ENCODE data around the gene POLG2. TPM values are rescaled to one million over a fixed set of nuclear protein-coding genes. Genes with fewer than 3 reads are reported as not detected.

POLG2 gene
- 3.3 and 5.2 TPM in 2 replicates for total RNA-seq

DNA sequence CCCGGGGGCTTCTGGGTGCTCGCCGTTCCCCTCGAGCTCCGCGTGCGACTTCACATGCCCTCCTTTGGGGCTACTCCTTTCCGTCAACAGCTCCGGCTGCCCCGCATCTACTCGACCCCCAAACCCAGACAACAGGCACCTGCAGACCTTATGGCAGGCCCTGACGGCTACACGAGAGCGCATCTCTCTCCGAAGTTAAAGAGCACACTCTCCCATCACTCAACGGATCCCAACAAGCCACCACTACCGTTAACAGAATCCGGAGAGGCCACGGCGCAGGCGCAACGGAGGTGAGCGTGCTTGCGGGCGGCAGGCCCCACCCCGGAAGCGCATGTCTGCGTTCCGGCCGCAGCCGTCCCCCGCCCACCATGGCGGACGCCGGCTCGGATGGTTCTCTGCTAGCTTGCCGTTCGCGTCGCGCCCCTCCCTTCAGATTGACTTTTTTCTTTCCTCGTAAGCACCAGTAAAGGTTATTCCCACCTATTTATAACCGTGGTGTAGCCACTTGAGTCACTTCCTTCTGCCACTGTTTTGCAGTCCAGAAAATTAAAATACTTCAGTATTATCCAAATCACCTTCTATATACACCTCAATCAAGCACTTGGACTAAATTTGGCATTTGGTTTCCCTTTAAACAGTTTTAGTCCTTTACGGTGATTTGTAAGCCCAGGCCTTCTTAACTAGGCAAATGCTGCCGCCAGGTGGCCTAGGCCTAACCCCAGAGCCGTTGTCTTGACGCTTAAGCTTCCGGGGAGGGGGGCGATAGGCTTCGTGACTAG, at the start of gene POLG2:
TSS of gene POLG2 (minus strand) at position 269 of the 779 bp plus-strand sequence. CDS start at position 183, 86 bp downstream.

GRCh38 chr17:64506576-64507412, 9.9 kb upstream of the POLG2 start, which contains the start of gene CEP95:
Gene CEP95, plus strand, starts transcription at chr17:64506977. Its CDS starts 121 bp downstream, at chr17:64507098.

GRCh38 chr17:64506201-64506575, 9.3 kb upstream of the POLG2 start, which contains the start of gene DDX5:
Gene DDX5, minus strand, starts transcription at chr17:64506289. Its CDS starts 170 bp downstream, at chr17:64506119.

GRCh38 chr17:64448665-64449512, 48.0 kb downstream of the POLG2 start, which contains the start of gene MILR1:
Gene MILR1, plus strand, starts transcription at chr17:64449115. Its CDS starts 54 bp downstream, at chr17:64449169.

Other genes starting within 250 kb of the POLG2 start
- 13.3 and 44.7 TPM in 2 replicates for gene TEX2, start 233.8 kb downstream of the POLG2 start, total RNA-seq
- gene PECAM1, start 106.2 kb downstream of the POLG2 start, total RNA-seq = 4.5 and 5.4 TPM in 2 replicates
- gene MILR1, start 47.9 kb downstream of the POLG2 start, total RNA-seq = 3.0 and 7.0 TPM in 2 replicates
- 263 and 275 TPM in 2 replicates for gene DDX5, start 9.2 kb upstream of the POLG2 start, total RNA-seq
- 20.2 and 36.8 TPM in 2 replicates for gene CEP95, start 9.9 kb upstream of the POLG2 start, total RNA-seq
- gene SMURF2, start 165.3 kb upstream of the POLG2 start, total RNA-seq = 24.9 and 25.6 TPM in 2 replicates